Muscle layer of colon (tissue), 2 donors: ENCODE measurements around the gene MX2.

Source experiments
- H3K27ac ChIP-seq: one replicate; pipeline ENCODE4 v1.7.0; 2013; ENCODE audit warnings: low read depth, mild to moderate bottlenecking, low read length, moderate library complexity
- H3K27me3 ChIP-seq, 2 donors: one replicate each; pipeline ENCODE4 v1.7.0; 2013; ENCODE audit warnings: low read length in 2 of 2, mild to moderate bottlenecking in 2 of 2; ENCODE audit not compliant: insufficient read depth in 2 of 2, control insufficient read depth in 1 of 2
- H3K36me3 ChIP-seq: one replicate; pipeline ENCODE4 v1.7.0; 2013; ENCODE audit warnings: mild to moderate bottlenecking, low read length; ENCODE audit not compliant: insufficient read depth
- H3K4me1 ChIP-seq: one replicate; pipeline ENCODE4 v1.7.0; 2013; ENCODE audit warnings: mild to moderate bottlenecking, low read length; ENCODE audit not compliant: insufficient read depth
- H3K4me3 ChIP-seq, 2 donors: one replicate each; pipeline ENCODE4 v1.7.0; 2013; ENCODE audit warnings: low read length in 2 of 2, low read depth in 1 of 2, mild to moderate bottlenecking in 1 of 2, moderate library complexity in 1 of 2
- H3K9ac ChIP-seq: one replicate; pipeline ENCODE4 v1.7.0; 2013; ENCODE audit warnings: low read length
- H3K9me3 ChIP-seq: one replicate; pipeline ENCODE4 v1.7.0; 2013; ENCODE audit warnings: mild to moderate bottlenecking, low read length
- donor health status: abdominal sarcoma.
- donor health status: Adenocarcinoma of cecum.

The MX2 gene

GRCh38 chr21:41322496-41323382 lies 39.1 kb upstream of the MX2 start:
- no peak overlapping the region for H3K4me3 ChIP-seq
- no peaks in the 10 kb centered on the region for H3K4me1 ChIP-seq
- no peak overlapping the region for H3K9ac ChIP-seq
- H3K27me3 ChIP-seq, result peaks cover 0 to 4% of the 10 kb centered on the region in 2 donors
- H3K27ac ChIP-seq, result no peak overlapping the region
- H3K36me3 ChIP-seq, result no peaks in the 10 kb centered on the region
- no peaks in the 10 kb centered on the region for H3K9me3 ChIP-seq

DNA sequence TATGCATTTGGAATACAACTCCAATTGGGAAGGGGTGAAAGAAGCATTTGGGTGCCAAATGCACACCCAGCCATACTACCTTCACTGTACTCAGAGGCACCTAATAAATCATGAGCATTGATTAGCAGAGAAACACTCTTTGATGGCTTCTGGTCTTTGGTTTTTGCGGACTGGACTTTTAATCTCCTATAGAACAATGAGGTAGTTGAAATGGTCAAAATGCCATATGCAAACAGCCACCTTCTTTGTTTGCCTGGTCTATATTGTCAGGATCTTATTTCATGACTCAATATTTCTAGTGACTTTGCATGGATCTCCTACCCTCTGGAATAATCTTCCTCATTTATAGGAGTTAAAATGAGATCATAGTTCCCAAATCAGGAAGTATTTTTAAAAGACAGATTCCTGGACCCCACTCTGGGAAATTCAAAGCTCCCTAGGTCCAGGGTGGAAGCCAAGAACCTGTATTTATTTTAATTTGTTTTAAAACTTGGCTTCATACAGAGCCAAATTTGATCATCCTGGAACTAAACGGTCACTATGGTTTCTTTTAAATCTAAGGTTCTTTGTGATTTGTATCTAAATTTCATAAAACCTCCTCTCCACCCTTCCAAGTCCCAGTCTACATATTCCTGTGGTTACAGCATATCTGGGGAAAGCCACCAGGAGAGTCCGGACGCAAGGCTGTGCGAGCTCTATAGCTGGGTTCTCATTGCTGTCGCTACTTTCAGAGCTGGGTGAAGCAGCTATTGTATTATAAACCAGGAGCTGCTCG lies 36.5 kb upstream of the MX2 start:
- H3K4me3 ChIP-seq, result no peak overlapping the region
- H3K9me3 ChIP-seq, result no peaks in the 10 kb centered on the region
- no peaks in the 10 kb centered on the region for H3K4me1 ChIP-seq
- no peak overlapping the region for H3K27ac ChIP-seq
- no peak overlapping the region for H3K9ac ChIP-seq
- no peaks in the 10 kb centered on the region for H3K27me3 ChIP-seq
- no peaks in the 10 kb centered on the region for H3K36me3 ChIP-seq

DNA sequence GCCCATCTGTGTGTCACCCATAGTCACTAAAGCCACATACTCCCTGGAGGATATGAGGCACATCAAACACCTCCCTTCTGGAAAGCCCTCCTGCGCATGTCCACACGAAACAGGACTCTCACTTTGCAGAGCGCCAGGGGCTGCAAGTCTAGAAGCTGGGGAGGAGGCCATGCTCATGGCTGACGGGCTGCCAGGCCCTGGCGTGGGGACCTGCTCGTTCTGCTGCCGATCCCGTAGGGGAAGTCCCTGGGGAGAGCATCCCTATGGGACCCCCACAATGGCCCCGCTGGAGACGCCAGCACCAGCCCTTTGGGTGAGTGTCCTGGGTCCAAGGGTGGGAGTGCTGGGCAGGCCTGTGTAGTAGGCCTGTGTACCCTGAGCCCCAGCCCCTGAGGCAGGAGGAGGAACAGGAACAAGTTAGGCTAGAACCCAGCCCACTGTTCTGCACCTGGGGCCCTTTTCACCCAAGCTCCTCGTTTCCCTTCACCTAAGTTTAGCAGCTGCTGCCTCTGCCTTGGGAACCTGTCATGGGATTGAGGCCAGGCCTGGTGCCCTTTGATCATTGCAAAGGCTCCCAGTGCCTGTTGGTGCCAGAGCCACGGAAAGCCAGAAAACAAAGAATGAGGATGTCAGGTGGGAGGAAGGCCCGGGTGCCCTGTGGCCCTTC lies 35.3 kb upstream of the MX2 start:
- Histone ChIP-seq H3K4me1 (no peaks in the 10 kb centered on the region), H3K27me3 (no peaks in the 10 kb centered on the region), H3K27ac (no peak overlapping the region), H3K36me3 (no peaks in the 10 kb centered on the region), H3K4me3 (no peak overlapping the region), H3K9me3 (no peaks in the 10 kb centered on the region), H3K9ac (no peak overlapping the region)

DNA sequence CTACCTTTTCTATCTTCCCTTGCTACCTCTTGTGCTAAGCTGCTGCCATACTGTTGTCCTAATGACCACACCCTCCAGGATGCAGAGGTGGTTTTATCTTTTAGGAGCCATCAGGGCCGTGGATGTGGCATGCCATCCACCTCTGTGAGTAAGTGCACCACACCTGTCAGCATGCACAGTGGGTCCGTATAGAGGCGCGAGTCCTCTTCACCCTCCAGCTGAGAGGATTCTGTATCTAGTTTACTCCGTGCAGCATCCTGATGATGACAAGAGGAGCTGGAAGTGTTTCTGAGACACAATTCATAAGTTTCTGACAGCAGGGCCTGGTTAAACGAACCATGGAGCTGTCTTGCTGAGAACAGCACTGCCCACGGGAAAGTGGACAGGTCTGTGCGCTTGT lies 34.1 kb upstream of the MX2 start:
- no peaks in the 10 kb centered on the region for H3K4me1 ChIP-seq

GRCh38 chr21:41328660-41329607 lies 32.9 kb upstream of the MX2 start:
- Histone ChIP-seq H3K27ac (no peak overlapping the region), H3K9ac (no peak overlapping the region), H3K4me3 (no peak overlapping the region), H3K9me3 (no peaks in the 10 kb centered on the region), H3K36me3 (no peaks in the 10 kb centered on the region), H3K4me1 (no peaks in the 10 kb centered on the region), H3K27me3 (no peaks in the 10 kb centered on the region)

More for the DNA sequence above, 34.1 kb upstream of the MX2 start:
- H3K9me3 ChIP-seq, result no peaks in the 10 kb centered on the region
- no peak overlapping the region for H3K9ac ChIP-seq
- no peaks in the 10 kb centered on the region for H3K36me3 ChIP-seq
- no peaks in the 10 kb centered on the region for H3K27me3 ChIP-seq
- H3K27ac ChIP-seq, result no peak overlapping the region
- H3K4me3 ChIP-seq, result no peak overlapping the region

- Histone ChIP-seq H3K4me3 (no peak overlapping the region), H3K4me1 (no peaks in the 10 kb centered on the region), H3K36me3 (no peaks in the 10 kb centered on the region), H3K27ac (no peak overlapping the region), H3K27me3 (no peaks in the 10 kb centered on the region), H3K9me3 (no peaks in the 10 kb centered on the region), H3K9ac (no peak overlapping the region)
These were observed 28.1 kb upstream of the MX2 start for GRCh38 chr21:41333752-41334151.

- no peaks in the 10 kb centered on the region for H3K4me1 ChIP-seq
- H3K36me3 ChIP-seq, result no peaks in the 10 kb centered on the region
- H3K9ac ChIP-seq, result no peak overlapping the region
- no peaks in the 10 kb centered on the region for H3K9me3 ChIP-seq
- H3K27me3 ChIP-seq, result no peaks in the 10 kb centered on the region
- no peak overlapping the region for H3K27ac ChIP-seq
- no peak overlapping the region for H3K4me3 ChIP-seq
These were observed 24.3 kb upstream of the MX2 start for GRCh38 chr21:41337515-41337914.

DNA sequence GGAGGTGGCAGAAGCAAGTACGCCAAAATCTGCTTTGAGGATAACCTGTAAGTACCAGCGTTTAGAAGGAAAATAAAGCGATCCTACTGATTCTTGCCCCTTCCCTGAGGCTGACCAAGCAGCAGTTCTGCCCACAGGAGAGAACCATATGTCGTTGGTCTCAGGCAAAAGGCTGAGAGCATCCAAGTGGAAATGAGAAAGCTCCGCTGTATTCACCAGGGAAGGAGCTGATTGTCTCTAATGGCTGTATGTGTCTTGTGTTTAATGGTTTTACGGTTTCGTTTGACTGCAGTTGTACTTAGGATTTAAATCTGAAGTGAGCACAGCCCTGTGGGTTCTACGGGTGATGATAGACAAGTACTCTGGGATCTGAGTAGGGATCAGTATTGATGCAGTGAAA lies 23.4 kb upstream of the MX2 start:
- no peaks in the 10 kb centered on the region for H3K27me3 ChIP-seq

GRCh38 chr21:41342035-41342434 lies 19.8 kb upstream of the MX2 start:
- H3K27me3 ChIP-seq, result peaks cover 0 to 3% of the 10 kb centered on the region in 2 donors
- H3K9me3 ChIP-seq, result no peaks in the 10 kb centered on the region
- H3K36me3 ChIP-seq, result no peaks in the 10 kb centered on the region
- H3K4me1 ChIP-seq, result no peaks in the 10 kb centered on the region
- H3K27ac ChIP-seq, result no peak overlapping the region
- no peak overlapping the region for H3K9ac ChIP-seq
- no peak overlapping the region for H3K4me3 ChIP-seq

More for the DNA sequence above, 23.4 kb upstream of the MX2 start:
- H3K9me3 ChIP-seq, result no peaks in the 10 kb centered on the region
- no peak overlapping the region for H3K4me3 ChIP-seq
- H3K4me1 ChIP-seq, result no peaks in the 10 kb centered on the region
- H3K36me3 ChIP-seq, result no peaks in the 10 kb centered on the region
- H3K27ac ChIP-seq, result no peak overlapping the region
- H3K9ac ChIP-seq, result no peak overlapping the region

DNA sequence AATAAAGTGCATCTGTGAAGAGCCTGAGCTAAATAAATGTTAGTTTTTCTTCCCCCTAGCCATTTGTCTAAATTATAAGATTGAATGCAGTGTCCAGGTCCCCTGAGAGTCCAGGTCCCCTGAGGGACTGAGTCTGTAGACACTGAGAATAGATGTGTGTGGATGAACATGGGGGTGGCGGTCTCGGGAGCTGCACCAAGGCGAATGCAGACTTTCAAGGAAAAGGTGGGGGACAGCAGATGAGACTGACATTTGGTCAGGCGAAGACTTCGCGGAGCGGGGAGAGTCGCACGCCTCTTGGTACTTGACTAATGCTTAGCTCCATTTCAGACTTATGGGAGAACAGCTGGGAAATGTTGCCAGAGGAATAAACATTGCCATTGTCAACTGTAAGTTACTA lies 17.7 kb upstream of the MX2 start:
- Histone ChIP-seq H3K27ac (no peak overlapping the region), H3K4me1 (no peaks in the 10 kb centered on the region)

More for the DNA sequence above, 17.7 kb upstream of the MX2 start:
- H3K27me3 ChIP-seq, result peaks cover 0 to 3% of the 10 kb centered on the region in 2 donors
- H3K4me3 ChIP-seq, result no peak overlapping the region
- no peak overlapping the region for H3K9ac ChIP-seq
- H3K36me3 ChIP-seq, result no peaks in the 10 kb centered on the region
- no peaks in the 10 kb centered on the region for H3K9me3 ChIP-seq
